Right lobe of liver (tissue), 4 donors: ENCODE measurements around the gene LYL1.

Experiments used
- CTCF ChIP-seq, 4 donors: fragments of 200-600 bp in 3 of 4; fragments of 450-650 bp in 1 of 4; IDR thresholded peaks; one replicate each; pipeline versions ENCODE4 v1.5.1 to v1.8.0; 2016 to 2022; ENCODE audit warnings: antibody characterized with exemption in 4 of 4, mild to moderate bottlenecking in 2 of 4
- POLR2A ChIP-seq: fragments of 450-650 bp; IDR thresholded peaks from one replicate; pipeline ENCODE4 v1.6.1; 2017; ENCODE audit warnings: antibody characterized with exemption, mild to moderate bottlenecking
- donor health status: DM: no; HTN: no; CAD: no.
- donor health status: DM: no; HTN: no; CAD: no.
- donor health status: DM: no; HTN: yes; CAD: no.

- TF ChIP-seq POLR2A (no peak), CTCF (IDR thresholded peaks at IDR 0.05) (no peak)
Observed at GRCh38 chr19:13052447-13053175, 50.0 kb downstream of the LYL1 start.
